Calu3 (cell line): ENCODE results near the gene PRKX. TPM values are rescaled to one million over a fixed set of nuclear protein-coding genes. Genes with fewer than 3 reads are reported as not detected.

Experiments used
- BruUV-seq: library from RNA; stranded (reverse); fragments of 400-500 nt; replicated peaks from 2 replicates; lab custom pipeline; 2021; lab: Mats Ljungman, UMichigan
- CTCF ChIA-PET: fragments of 300-600 bp; sonication (Branson Sonifier 250); formaldehyde crosslinking; loops from one replicate; lab custom pipeline; 2022; ENCODE audit warnings: antibody characterized with exemption; lab: Charles Lee
- DNase-seq: peaks from one replicate; pipeline ENCODE4 v3.0.0; 2022
- H3K27ac Mint-ChIP-seq: one replicate; pipeline ENCODE4 v1.8.0; 2022; ENCODE audit warnings: mixed read lengths; ENCODE audit not compliant: unreplicated experiment
- H3K27me3 Mint-ChIP-seq: one replicate; pipeline ENCODE4 v1.8.0; 2022; ENCODE audit warnings: mixed read lengths; ENCODE audit not compliant: unreplicated experiment
- H3K36me3 Mint-ChIP-seq: one replicate; pipeline ENCODE4 v1.8.0; 2022; ENCODE audit warnings: mild to moderate bottlenecking, moderate library complexity, mixed read lengths; ENCODE audit not compliant: insufficient read depth, unreplicated experiment
- H3K4me1 Mint-ChIP-seq: one replicate; pipeline ENCODE4 v1.8.0; 2022; ENCODE audit warnings: mild to moderate bottlenecking, low read depth, mixed read lengths; ENCODE audit not compliant: unreplicated experiment
- H3K4me3 Mint-ChIP-seq: one replicate; pipeline ENCODE4 v1.8.0; 2022; ENCODE audit warnings: mild to moderate bottlenecking, low read depth, moderate library complexity, mixed read lengths; ENCODE audit not compliant: unreplicated experiment
- H3K9me3 Mint-ChIP-seq: one replicate; pipeline ENCODE4 v1.8.0; 2022; ENCODE audit warnings: low read depth, mixed read lengths; ENCODE audit not compliant: unreplicated experiment
- CTCF ChIP-seq: fragments of 200-600 bp; IDR thresholded peaks from one replicate; pipeline ENCODE4 v1.8.0; 2022; ENCODE audit warnings: antibody characterized with exemption; ENCODE audit not compliant: unreplicated experiment
- intact Hi-C: fragments of 100-400 bp; cut with micrococcal nuclease; formaldehyde crosslinking; loops from one replicate; pipeline ENCODE4 v1.10.0; 2022; ENCODE audit not compliant: unreplicated experiment
- total RNA-seq: library from RNA; stranded (reverse); gene quantifications from 2 replicates; pipeline ENCODE4 v1.2.3, GENCODE V29; 2022

The PRKX gene
- total RNA-seq, 1 experiment from 2014 or later = 25.7 TPM

GRCh38 chrX:3598046-3598605 is 115.3 kb downstream of the PRKX start:
- DNase-seq = no peak
- Mint-ChIP-seq H3K4me1 (no peaks in the 10 kb centered on the region), H3K4me3 (no peak overlapping the region), H3K36me3 (no peaks in the 10 kb centered on the region), H3K27me3 (no peaks in the 10 kb centered on the region), H3K9me3 (no peaks in the 10 kb centered on the region), H3K27ac (no peak overlapping the region)
- no peak for TF ChIP-seq CTCF
- BruUV-seq = no TSS peak
- CTCF ChIA-PET = no interaction called here
- intact Hi-C loops = no loop called here

GRCh38 chrX:3592184-3592583 is 121.3 kb downstream of the PRKX start:
- TF ChIP-seq CTCF = no peak
- DNase-seq = no peak
- Mint-ChIP-seq H3K9me3 (no peaks in the 10 kb centered on the region), H3K4me3 (no peak overlapping the region), H3K27me3 (no peaks in the 10 kb centered on the region), H3K27ac (no peak overlapping the region), H3K4me1 (no peaks in the 10 kb centered on the region), H3K36me3 (no peaks in the 10 kb centered on the region)
- intact Hi-C loops = no loop called here
- CTCF ChIA-PET = no interaction called here
- no TSS peak for BruUV-seq

GRCh38 chrX:3589474-3589873 is 124.0 kb downstream of the PRKX start:
- CTCF ChIA-PET = no interaction called here
- intact Hi-C loops = no loop called here
- Mint-ChIP-seq H3K36me3 (no peaks in the 10 kb centered on the region), H3K9me3 (no peaks in the 10 kb centered on the region), H3K4me3 (no peak overlapping the region), H3K27me3 (no peaks in the 10 kb centered on the region), H3K4me1 (no peaks in the 10 kb centered on the region), H3K27ac (no peak overlapping the region)
- no peak for TF ChIP-seq CTCF
- no peak for DNase-seq
- BruUV-seq = no TSS peak

GRCh38 chrX:3585719-3586118 is 127.7 kb downstream of the PRKX start:
- TF ChIP-seq CTCF = no peak
- CTCF ChIA-PET = no interaction called here
- Mint-ChIP-seq H3K27ac (no peak overlapping the region), H3K9me3 (no peaks in the 10 kb centered on the region), H3K36me3 (no peaks in the 10 kb centered on the region), H3K4me3 (no peak overlapping the region), H3K27me3 (peaks cover 37% of the 10 kb centered on the region), H3K4me1 (no peaks in the 10 kb centered on the region)
- intact Hi-C loops = no loop called here
- DNase-seq = no peak
- BruUV-seq = no TSS peak
